OCI-LY3 (cell line): ENCODE results near the gene DR1.

Experiments
- CTCF ChIP-seq: fragments of 200-600, 300-600 bp; sonication (generic); IDR thresholded peaks from 2 replicates; pipeline ENCODE4 v1.5.1; 2014; ENCODE audit warnings: antibody characterized with exemption, low read length, low read depth
- EZH2phosphoT487 ChIP-seq: fragments of 200-600 bp; shearing (Covaris generic); IDR thresholded peaks from 2 replicates; pipeline ENCODE4 v1.6.1; 2018; ENCODE audit warnings: antibody characterized with exemption, mixed run types, low read depth

DNA sequence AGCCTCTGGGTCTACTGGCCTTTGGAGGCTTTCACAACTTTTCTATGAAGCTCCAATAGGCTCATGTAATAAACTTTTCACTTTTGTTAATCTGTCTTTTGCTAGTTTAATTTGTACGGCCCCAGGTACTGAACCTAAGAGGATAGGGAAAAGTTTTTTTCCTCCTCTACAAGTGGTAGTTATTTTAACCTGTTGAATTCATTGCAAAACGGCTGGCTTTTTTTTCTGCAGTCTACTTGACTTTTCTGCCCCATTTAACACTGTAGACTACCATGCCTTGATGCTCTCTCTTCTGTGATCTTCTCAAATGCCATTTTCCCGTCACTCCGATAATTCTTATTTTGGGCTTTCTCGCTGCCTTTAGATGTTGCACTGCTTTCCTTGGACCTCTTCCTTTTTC, 43.6 kb upstream of the DR1 start:
- TF ChIP-seq CTCF (no peak), EZH2phosphoT487 (no peak)
